GM12878 (cell line): ENCODE measurements around the gene RANBP9. TPM values are rescaled to one million over a fixed set of nuclear protein-coding genes. Genes with fewer than 3 reads are reported as not detected.
A peak's percentile ranks its signal among the peaks of the same experiment; 100 is the strongest.

Experiments used
- ATAC-seq: fragments of 200-7000 bp; cut with Tn5 transposase; 3 replicates; pipeline ENCODE4 v1.9.1; 2020; ENCODE audit warnings: mild to moderate bottlenecking, moderate library complexity
- BruUV-seq: library from RNA; stranded (reverse); fragments of 400-500 nt; replicated peaks from 2 replicates; lab custom pipeline; 2021; lab: Mats Ljungman, UMichigan
- CTCF ChIA-PET: fragments of 300-600 bp; sonication (Branson Sonifier 250); formaldehyde crosslinking; extraction: SDS; loops from one replicate; lab custom pipeline; 2021; ENCODE audit warnings: inconsistent platforms; lab: Yijun Ruan, JAX
- POLR2A ChIA-PET: fragments of 350-600 bp; formaldehyde crosslinking; extraction: SDS; loops from one replicate; lab custom pipeline; 2021; ENCODE audit warnings: inconsistent platforms; lab: Charles Lee
- RAD21 ChIA-PET: fragments of 300-600 bp; sonication (Branson Sonifier 250); formaldehyde crosslinking; loops from one replicate; lab custom pipeline; 2023; ENCODE audit warnings: antibody characterized with exemption; ENCODE audit not compliant: unreplicated experiment; lab: Charles Lee
- SMC1A ChIA-PET: fragments of 300-600 bp; sonication (Branson Sonifier 250); formaldehyde crosslinking; loops from one replicate; lab custom pipeline; 2023; ENCODE audit not compliant: unreplicated experiment, uncharacterized antibody; lab: Charles Lee
- DNase-seq: peaks from one replicate; pipeline ENCODE4 v3.0.0-alpha.2; 2011; ENCODE audit warnings: low read depth, low spot score
- FAIRE-seq: peaks from 3 replicates; lab custom pipeline; 2011; peaks lifted over from hg19 to GRCh38; lab: Jason Lieb, UNC
- H2AFZ ChIP-seq: 2 replicates; pipeline ENCODE4 v1.6.0; 2011; ENCODE audit warnings: low read depth, low read length, control low read depth; ENCODE audit not compliant: control insufficient read depth
- H3K27ac ChIP-seq: 2 replicates; pipeline ENCODE4 v1.5.1; 2011; ENCODE audit warnings: control low read depth; ENCODE audit not compliant: control insufficient read depth, insufficient read depth
- H3K27me3 ChIP-seq, 2 experiments: replicated peaks in 1 of 2; 2 replicates each; pipeline versions ENCODE4 v1.6.0 to v1.6.1; 2011; ENCODE audit warnings: low read length in 1 of 2; ENCODE audit not compliant: control insufficient read depth in 2 of 2, insufficient read depth in 2 of 2
- H3K36me3 ChIP-seq, 2 experiments: 2 replicates each; pipeline ENCODE4 v1.5.1; 2011; ENCODE audit warnings: low read length in 1 of 2; ENCODE audit not compliant: control insufficient read depth in 2 of 2, insufficient read depth in 2 of 2
- H3K4me1 ChIP-seq: 2 replicates; pipeline ENCODE4 v1.6.1; 2011; ENCODE audit warnings: mild to moderate bottlenecking, low read length, moderate library complexity, mixed read lengths; ENCODE audit not compliant: control insufficient read depth, insufficient read depth
- H3K4me2 ChIP-seq: 2 replicates; pipeline ENCODE4 v1.6.0; 2011; ENCODE audit warnings: control low read depth; ENCODE audit not compliant: control insufficient read depth, insufficient read depth
- H3K4me3 ChIP-seq: fragments of 200-600 bp; sonication (generic); 2 replicates; pipeline ENCODE4 v1.5.1; 2016
- H3K79me2 ChIP-seq: 2 replicates; pipeline ENCODE4 v1.6.0; 2011; ENCODE audit warnings: low read length; ENCODE audit not compliant: control insufficient read depth, insufficient read depth
- H3K9ac ChIP-seq: 2 replicates; pipeline ENCODE4 v1.8.0; 2011; ENCODE audit warnings: low read length, control low read depth, mixed read lengths; ENCODE audit not compliant: control insufficient read depth, insufficient read depth
- H3K9me3 ChIP-seq: replicated peaks from 3 replicates; pipeline ENCODE4 v1.5.1; 2011; ENCODE audit warnings: mild to moderate bottlenecking, low read length; ENCODE audit not compliant: control insufficient read depth, insufficient read depth
- H4K20me1 ChIP-seq: 2 replicates; pipeline ENCODE4 v1.6.0; 2011; ENCODE audit not compliant: control insufficient read depth, insufficient read depth
- ASH2L ChIP-seq: fragments of 300-600, 200-600 bp; sonication (generic); IDR thresholded peaks from 2 replicates; pipeline ENCODE4 v1.6.1; 2017; ENCODE audit warnings: low read depth, mild to moderate bottlenecking, borderline replicate concordance
- ATF2 ChIP-seq: IDR thresholded peaks from 2 replicates; pipeline ENCODE4 v1.6.1; 2012; ENCODE audit warnings: low read length, inconsistent platforms
- BACH1 ChIP-seq: fragments of 450-650 bp; IDR thresholded peaks from 2 replicates; pipeline ENCODE4 v1.6.1; 2017; ENCODE audit warnings: mild to moderate bottlenecking, borderline replicate concordance
- DPF2 ChIP-seq: fragments of 450-650 bp; IDR thresholded peaks from 2 replicates; pipeline ENCODE4 v1.6.1; 2017; ENCODE audit warnings: mild to moderate bottlenecking
- FOXK2 ChIP-seq: fragments of 450-650 bp; IDR thresholded peaks from 2 replicates; pipeline ENCODE4 v1.6.1; 2017; ENCODE audit warnings: mild to moderate bottlenecking, moderate library complexity
- LARP7 ChIP-seq: fragments of 450-650 bp; IDR thresholded peaks from 2 replicates; pipeline ENCODE4 v1.6.1; 2017; ENCODE audit warnings: mild to moderate bottlenecking
- MEF2A ChIP-seq: IDR thresholded peaks from 2 replicates; pipeline ENCODE4 v1.6.1; 2011; ENCODE audit warnings: low read depth, mild to moderate bottlenecking, low read length, moderate library complexity; ENCODE audit not compliant: insufficient read depth
- NFYB ChIP-seq: IDR thresholded peaks from 2 replicates; pipeline ENCODE4 v1.6.1; 2011; ENCODE audit warnings: low read depth, mild to moderate bottlenecking, low read length, improper control_type of control experiment, moderate library complexity; ENCODE audit not compliant: insufficient read depth
- NKRF ChIP-seq: fragments of 450-650 bp; conservative IDR thresholded peaks from 2 replicates; pipeline ENCODE4 v1.6.1; 2017; ENCODE audit warnings: mild to moderate bottlenecking, moderate library complexity
- RAD21 ChIP-seq: IDR thresholded peaks from 2 replicates; pipeline ENCODE4 v1.6.1; 2011; ENCODE audit warnings: mild to moderate bottlenecking, low read depth, low read length, moderate library complexity; ENCODE audit not compliant: insufficient read depth
- RB1 ChIP-seq: fragments of 450-650 bp; formaldehyde crosslinking; IDR thresholded peaks from 2 replicates; pipeline ENCODE4 v1.6.1; 2017; ENCODE audit warnings: mild to moderate bottlenecking, borderline replicate concordance
- RUNX3 ChIP-seq: IDR thresholded peaks from 2 replicates; pipeline ENCODE4 v1.6.1; 2012; ENCODE audit warnings: low read length, inconsistent platforms
- SMARCA5 ChIP-seq: fragments of 450-650 bp; IDR thresholded peaks from 2 replicates; pipeline ENCODE4 v1.6.1; 2017; ENCODE audit warnings: mild to moderate bottlenecking
- ZNF217 ChIP-seq: fragments of 450-650 bp; IDR thresholded peaks from 2 replicates; pipeline ENCODE4 v1.6.1; 2017; ENCODE audit warnings: antibody characterized with exemption, mild to moderate bottlenecking
- ZNF24 ChIP-seq: fragments of 450-650 bp; IDR thresholded peaks from 2 replicates; pipeline ENCODE4 v1.6.1; 2017; ENCODE audit warnings: antibody characterized with exemption, mild to moderate bottlenecking
- WGBS: methylation state at CpG from one replicate; pipeline ENCODE4 v1.1.6; 2016; ENCODE audit warnings: low lambda C conversion rate; ENCODE audit not compliant: insufficient replicate concordance, insufficient coverage; ENCODE audit errors: missing lambda C conversion rate; 5-methylcytosine and 5-hydroxymethylcytosine counted together
- in situ Hi-C: fragments of 300-500 bp; cut with MboI; formaldehyde crosslinking; loops from 9 replicates; pipeline ENCODE4 v1.14.3; 2018; ENCODE audit warnings: mixed read lengths
- intact Hi-C: fragments of 100-400 bp; cut with micrococcal nuclease; formaldehyde crosslinking; loops from one replicate; pipeline ENCODE4 v1.14.2; 2022; ENCODE audit not compliant: unreplicated experiment
- polyA plus RNA-seq, 11 experiments: library from polyadenylated mRNA; depleted of rRNA in 4 of 11; unstranded in 6 of 11; stranded (reverse) in 5 of 11; fragments of >200 nt; fragmentation: Nextera tagmentation in 4 of 11; fragmentation: Illumina TruSeq in 1 of 11; extraction: Ambion mirVana in 4 of 11; extraction: Trizol in 1 of 11; gene quantifications; 1 replicate in 1 of 11; 2 replicates in 10 of 11; pipeline versions ENCODE4 v1.2.1 to v1.2.3, GENCODE V29; 2011 to 2016; ENCODE audit warnings: inconsistent platforms in 2 of 11, missing spikeins in 2 of 11, low read depth in 1 of 11
- total RNA-seq, 4 experiments: library from RNA; depleted of rRNA in 3 of 4; stranded (reverse); fragments of >200 nt in 3 of 4; fragmentation: Illumina TruSeq in 1 of 4; extraction: Trizol in 1 of 4; gene quantifications; 2 replicates each; pipeline versions ENCODE4 v1.2.1 to v1.2.3, GENCODE V29; 2013 to 2021
- TF ChIP-seq, protein P1 (sequence below): fragments of 450-650 bp; IDR thresholded peaks from 2 replicates; pipeline ENCODE4 v1.6.1; 2017; ENCODE audit warnings: mild to moderate bottlenecking, moderate library complexity

Gene RANBP9
- total and polyA plus RNA-seq, 10 of the 15 experiments (the other 5 are each of a cell fraction or from before 2014, with no cell fraction given), result 3.7 to 43.1 (median 16.2) TPM

- TF ChIP-seq ATF2, result peak; percentile 8; the same call in 1 of the 2 replicates
Observed at GRCh38 chr6:13712599-13712898, 914 bp upstream of the RANBP9 start (continued).

- H3K4me2 ChIP-seq, result no peak overlapping the region
- TF ChIP-seq RAD21 (0 out of 2 replicates have a peak, but pooled peaks have one; percentile 21), LARP7 (peak; percentile 56), NKRF (peak; percentile 70), RB1 (peak; percentile 39; the same call in 1 of the 2 replicates), ASH2L (no peak), FOXK2 (no peak), BACH1 (peak; percentile 30; the same call in 1 of the 2 replicates), NFYB (no peak), ZNF217 (peak; percentile 29; the same call in 1 of the 2 replicates), DPF2 (peak; percentile 53; the same call in 1 of the 2 replicates), RUNX3 (0 out of 2 replicates have a peak, but pooled peaks have one; percentile 18), ZNF24 (0 out of 2 replicates have a peak, but pooled peaks have one; percentile 27), SMARCA5 (peak; percentile 67), MEF2A (0 out of 2 replicates have a peak, but pooled peaks have one; percentile 20)
- TF ChIP-seq, protein P1, sequence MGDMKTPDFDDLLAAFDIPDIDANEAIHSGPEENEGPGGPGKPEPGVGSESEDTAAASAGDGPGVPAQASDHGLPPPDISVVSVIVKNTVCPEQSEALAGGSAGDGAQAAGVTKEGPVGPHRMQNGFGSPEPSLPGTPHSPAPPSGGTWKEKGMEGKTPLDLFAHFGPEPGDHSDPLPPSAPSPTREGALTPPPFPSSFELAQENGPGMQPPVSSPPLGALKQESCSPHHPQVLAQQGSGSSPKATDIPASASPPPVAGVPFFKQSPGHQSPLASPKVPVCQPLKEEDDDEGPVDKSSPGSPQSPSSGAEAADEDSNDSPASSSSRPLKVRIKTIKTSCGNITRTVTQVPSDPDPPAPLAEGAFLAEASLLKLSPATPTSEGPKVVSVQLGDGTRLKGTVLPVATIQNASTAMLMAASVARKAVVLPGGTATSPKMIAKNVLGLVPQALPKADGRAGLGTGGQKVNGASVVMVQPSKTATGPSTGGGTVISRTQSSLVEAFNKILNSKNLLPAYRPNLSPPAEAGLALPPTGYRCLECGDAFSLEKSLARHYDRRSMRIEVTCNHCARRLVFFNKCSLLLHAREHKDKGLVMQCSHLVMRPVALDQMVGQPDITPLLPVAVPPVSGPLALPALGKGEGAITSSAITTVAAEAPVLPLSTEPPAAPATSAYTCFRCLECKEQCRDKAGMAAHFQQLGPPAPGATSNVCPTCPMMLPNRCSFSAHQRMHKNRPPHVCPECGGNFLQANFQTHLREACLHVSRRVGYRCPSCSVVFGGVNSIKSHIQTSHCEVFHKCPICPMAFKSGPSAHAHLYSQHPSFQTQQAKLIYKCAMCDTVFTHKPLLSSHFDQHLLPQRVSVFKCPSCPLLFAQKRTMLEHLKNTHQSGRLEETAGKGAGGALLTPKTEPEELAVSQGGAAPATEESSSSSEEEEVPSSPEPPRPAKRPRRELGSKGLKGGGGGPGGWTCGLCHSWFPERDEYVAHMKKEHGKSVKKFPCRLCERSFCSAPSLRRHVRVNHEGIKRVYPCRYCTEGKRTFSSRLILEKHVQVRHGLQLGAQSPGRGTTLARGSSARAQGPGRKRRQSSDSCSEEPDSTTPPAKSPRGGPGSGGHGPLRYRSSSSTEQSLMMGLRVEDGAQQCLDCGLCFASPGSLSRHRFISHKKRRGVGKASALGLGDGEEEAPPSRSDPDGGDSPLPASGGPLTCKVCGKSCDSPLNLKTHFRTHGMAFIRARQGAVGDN, result peak; percentile 45
Observed at GRCh38 chr6:13711324-13711732, 307 bp downstream of the RANBP9 start.

More at GRCh38 chr6:13711324-13711732, 307 bp downstream of the RANBP9 start:
- intact Hi-C loops, result loop anchor here (5.0 kb wide), 1 partner anchor 94 kb away; the partner anchor contains the start of gene NOL7
- 1% methylated on average over 41 of the region's 62 CpGs for WGBS
- Histone ChIP-seq H3K36me3 (no peaks in the 10 kb centered on the region; a peak in 1 of 4 replicates), H3K4me1 (no peaks in the 10 kb centered on the region), H3K9me3 (peaks cover 1% of the 10 kb centered on the region; the same call in 1 of the 3 replicates), H3K79me2 (peaks cover 45% of the 10 kb centered on the region), H2AFZ (no peak overlapping the region), H3K27ac (peak overlapping the region; percentile 73), H3K27me3 (no peaks in the 10 kb centered on the region), H3K9ac (peak overlapping the region; percentile 58; the same call in 1 of the 2 replicates), H4K20me1 (no peaks in the 10 kb centered on the region), H3K4me3 (peak overlapping the region; percentile 42; the same call in 1 of the 2 replicates)
- SMC1A ChIA-PET, result interaction anchor here (1.0 to 2.7 kb wide), 2 partner anchors 15 to 32 kb away, joined by 3 to 27 read pairs; no protein-coding TSS in a partner anchor
- FAIRE-seq (no peak), DNase-seq (no peak), ATAC-seq (peak; percentile 43)
- CTCF ChIA-PET, result interaction anchor here (1.2 kb wide), 1 partner anchor 87 kb away, joined by 3 read pairs; no protein-coding TSS in a partner anchor
- in situ Hi-C loops, result no loop called here
- RAD21 ChIA-PET, result no interaction called here
- BruUV-seq, result no TSS peak
- POLR2A ChIA-PET, result interaction anchor here (0.6 to 1.3 kb wide), 4 partner anchors 10 to 1379 kb away, joined by 3 to 4 read pairs (median 3); partner anchors contain the start of gene NOL7
